Activated gamma-delta T cell treated with Interleukin-2 at 50 U/mL for 16 hours (primary cell): Measurements from ENCODE around the gene TMEM132E.

Experiments used
- DNase-seq: peaks from one replicate; pipeline ENCODE4 v3.0.0-alpha.2; 2020

The TMEM132E gene

DNA sequence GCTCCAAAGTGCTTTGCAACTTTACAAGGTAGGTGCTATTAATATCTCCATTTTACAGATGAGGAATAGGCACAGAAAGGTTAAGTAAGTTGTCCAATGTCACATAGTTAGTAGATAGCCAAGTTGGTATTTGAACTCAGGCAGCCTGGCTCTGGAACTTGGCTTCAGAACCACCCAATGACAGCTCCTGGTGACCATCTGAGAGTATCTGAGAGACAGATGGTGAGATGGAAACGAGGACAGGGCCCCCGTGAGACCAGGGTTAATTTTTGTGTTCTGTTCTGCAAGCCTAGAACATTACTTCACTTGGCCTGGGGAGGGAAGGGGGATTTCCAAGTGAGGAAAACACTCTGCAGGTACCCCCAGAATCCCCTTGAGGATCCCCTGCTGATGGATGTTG lies 9.8 kb upstream of the TMEM132E start:
- DNase-seq = no peak

DNA sequence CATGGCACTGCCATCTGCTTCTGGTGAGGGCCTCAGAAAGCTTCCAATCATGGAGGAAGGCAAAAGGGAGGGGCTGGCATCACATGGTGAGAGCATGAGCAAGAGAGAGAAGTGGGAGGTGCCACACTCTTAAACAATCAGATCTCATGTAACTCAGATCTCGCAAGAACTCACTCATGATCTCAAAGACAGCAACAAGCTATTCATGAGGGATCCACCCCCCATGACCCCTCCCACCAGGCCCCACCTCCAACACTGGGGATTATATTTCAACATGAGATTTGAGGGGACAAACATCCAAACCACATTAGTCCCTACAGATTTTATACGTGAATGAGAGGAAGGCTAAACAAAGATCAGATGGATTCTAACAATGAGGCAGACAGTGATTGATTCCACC lies 8.9 kb upstream of the TMEM132E start:
- DNase-seq = no peak

GRCh38 chr17:34571428-34572130 lies 7.8 kb upstream of the TMEM132E start:
- DNase-seq = no peak

DNA sequence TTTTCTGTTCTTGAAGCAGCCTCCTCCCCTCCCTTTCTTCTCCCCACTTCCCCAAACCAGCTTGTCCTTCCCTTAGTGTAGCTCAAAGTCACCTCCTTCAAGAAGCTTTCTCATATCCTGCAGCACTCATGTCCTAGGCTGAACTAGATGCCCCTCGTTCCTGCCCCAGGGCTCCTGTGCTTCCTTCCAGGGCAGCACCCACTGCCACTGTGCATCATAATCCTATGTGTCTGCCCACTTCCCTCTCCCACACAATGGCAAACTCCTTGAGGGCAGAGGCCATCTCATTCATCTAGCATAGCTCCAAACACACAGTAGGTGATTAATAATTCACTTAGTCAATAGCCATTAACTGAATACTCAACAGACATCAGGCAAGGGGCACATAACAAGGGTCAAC lies 6.9 kb upstream of the TMEM132E start:
- DNase-seq = no peak

GRCh38 chr17:34575182-34575581 lies 4.2 kb upstream of the TMEM132E start:
- no peak for DNase-seq

DNA sequence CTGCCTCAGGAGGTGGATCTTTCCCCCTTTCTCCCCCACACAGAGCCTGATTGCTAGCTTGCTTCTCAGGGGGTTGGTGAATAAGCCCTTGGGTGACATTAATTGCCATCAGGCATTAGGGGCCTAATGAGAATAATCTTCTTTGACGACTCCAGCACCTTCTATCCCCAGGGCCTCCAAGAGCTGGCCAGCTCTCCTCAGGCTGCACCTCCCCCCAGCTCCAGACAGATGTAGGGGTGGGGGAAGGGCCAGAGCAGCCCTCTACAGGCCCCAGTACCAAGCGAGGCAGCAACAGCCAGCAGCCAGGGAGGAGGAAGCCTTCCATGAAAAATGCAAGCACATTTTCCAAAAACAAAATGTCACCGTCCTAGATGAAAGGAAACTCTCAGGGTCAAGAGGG lies 1.4 kb upstream of the TMEM132E start:
- no peak for DNase-seq

DNA sequence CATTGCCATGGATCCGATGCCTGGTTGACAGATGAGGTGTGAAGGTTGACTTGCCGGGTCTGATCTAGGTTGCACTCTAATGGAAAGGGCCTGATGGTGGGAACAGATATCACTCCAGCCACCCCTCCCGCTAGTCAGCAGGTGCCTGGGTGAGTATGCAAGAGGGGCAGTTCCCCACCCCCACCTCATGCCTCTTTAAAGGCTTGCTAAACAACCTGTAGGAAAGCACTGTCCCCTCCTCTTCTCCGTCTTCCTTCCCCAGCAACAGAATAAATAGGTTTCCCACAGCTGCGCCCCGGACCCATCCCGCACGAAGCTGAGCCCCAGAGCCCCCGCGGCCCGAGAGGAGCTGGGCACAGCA lies 746 bp upstream of the TMEM132E start:
- no peak for DNase-seq

DNA sequence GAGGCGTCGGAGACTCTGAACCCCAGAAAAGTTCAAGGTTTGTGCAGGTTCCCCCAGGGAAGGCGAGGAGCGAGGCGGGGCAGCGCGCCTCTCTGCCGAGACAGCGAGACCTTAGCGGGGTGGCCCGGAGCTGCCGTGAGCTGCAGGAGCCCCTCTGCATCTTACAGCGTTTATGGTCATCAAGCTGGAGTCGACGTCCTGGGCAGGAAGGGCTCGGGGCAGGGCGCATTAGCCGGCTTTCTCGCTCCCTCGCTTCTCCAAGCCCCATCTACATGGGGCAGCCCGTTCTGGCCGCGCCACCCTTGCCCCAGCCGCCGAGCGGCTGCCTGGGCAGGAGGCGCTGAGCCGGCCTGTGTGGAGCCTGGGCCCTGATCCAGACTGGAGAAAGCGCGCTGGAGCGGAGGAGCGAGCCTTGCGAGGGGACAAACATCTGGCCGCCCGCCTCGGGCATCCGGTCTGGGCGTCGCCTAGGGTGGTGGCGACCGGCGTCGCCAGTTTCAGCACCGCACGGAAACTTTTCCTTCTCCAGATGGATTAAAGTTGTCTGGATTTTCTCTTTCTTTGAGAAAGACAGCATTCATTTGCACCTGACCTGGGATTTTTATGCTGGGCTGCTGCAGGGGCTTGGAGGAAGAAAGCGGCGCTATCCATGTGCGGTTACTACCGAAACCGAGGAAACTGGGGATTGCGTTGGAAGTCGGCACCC lies 750 bp downstream of the TMEM132E start:
- DNase-seq = no peak

DNA sequence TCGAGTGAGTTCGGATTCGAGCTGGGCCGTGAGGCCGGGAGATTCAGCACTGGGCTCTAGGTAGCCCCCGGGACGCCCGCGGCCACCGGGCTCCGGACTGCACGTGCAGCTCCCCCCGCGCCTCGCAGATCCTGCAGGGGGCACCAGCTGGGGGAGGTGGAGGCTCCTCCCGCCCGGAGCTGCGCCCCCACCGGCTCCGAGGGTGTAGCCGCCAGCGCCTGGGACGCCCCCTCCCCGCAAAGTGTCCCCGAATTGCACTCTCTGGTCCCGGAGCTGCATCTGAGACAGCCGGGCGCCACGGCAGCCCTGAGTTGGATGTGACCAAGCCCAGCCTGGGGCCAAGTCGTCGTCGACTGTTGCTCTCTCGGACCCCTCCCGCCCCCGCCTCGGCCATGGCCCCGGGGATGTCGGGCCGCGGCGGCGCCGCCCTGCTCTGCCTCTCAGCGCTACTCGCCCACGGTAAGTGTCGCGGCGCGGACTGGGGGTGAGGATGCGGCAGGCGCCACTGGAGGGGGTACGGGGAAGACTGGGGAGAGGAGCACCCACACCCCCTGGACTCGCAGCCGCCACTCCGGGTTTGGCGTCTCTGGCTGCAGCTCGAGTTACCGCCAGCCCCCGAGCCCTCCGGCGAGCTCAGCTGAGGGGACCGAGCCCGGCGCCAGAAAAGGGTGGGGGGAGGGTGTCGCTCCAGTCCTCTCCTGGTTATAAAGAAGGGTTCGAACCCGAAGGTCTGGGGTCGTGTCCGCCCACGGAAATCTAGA lies 1.5 kb downstream of the TMEM132E start:
- no peak for DNase-seq

DNA sequence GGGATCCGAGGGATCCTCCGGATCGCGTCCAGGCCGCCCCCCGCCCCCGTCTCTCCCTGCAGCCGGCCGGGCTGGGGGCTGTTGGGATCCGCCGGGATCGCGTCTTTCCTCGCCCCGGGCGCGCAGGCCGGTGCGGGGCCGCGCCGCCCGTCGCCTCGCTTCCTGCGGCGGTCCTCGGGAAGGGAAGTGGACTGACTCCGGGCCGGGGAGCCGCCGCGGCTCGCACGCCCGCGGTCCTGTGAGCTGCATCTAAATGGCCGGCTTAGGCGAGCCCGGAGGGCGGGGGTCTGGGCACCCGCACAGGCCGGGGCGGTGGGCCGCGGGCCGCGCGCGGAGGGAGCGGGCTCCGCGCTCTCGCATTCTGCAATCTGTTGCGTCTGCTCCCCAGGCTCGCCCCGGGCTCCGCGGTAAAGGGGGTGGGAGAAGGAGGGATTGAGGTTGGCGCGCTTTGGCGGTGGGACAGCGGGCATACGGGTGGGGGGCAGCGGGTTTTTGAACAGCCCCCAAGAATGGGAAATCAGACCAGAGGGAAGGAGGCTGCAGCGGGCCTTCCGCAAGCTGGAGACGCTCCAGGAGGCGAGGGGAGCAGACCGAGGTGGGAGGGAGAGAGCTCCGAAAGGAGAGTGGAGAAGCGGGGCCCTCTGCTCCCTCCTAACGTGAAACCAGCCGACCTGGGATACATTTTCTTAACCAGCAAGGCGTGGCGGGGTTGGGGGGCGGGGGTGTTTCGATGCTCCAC lies 2.2 kb downstream of the TMEM132E start:
- DNase-seq = no peak

DNA sequence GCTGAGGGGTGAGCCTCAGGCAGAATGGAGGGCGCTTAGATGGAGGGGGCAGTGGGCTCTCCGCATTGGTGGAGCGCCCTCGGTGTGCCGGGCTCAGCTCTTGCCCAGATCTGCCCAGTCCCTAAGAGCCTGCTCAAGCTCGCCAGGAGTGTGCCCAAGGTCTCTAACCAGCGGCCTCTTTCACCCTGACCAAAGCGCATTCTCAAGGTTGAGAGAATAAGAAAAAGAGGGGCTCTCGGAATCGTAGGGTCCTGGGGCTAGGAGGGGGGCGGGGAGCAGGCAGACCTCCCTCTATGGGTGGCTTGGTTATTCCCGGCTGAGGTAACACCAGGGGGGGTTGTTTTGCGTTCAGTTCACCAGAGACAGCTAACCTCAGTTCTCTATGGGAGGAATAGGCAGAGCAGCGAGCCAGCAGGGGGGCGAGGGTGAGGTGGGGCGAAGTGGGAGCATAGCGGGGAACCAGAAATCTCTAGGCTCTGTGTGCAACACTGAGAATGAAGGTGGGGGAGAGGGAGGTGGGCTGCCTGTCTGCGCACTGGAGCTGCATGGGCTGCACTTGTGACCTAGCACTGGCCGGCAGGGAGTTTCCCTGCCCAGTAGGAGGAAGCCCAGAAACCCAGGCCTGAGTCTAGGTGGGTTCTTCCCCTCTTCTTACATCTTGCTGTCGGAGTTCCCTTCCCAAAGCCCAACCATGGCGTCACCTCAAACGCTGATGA lies 3.0 kb downstream of the TMEM132E start:
- no peak for DNase-seq

DNA sequence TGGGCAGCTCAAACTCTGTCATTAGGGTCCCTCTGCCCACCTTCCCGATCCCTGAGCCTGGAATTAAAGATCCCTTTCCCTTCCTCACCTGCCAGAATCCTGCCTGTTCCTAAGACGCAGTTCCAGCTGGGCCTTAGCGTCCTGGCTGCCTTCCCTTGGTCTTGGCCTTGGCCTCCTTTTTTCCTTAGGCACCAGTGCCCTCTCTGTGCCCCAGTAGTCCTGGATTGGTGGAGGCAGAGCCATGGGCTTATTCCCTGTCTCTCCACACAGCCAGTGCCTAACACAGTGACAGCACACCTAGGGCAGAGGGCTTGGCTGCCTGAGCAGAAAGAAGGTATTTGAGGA lies 3.5 kb downstream of the TMEM132E start:
- no peak for DNase-seq

DNA sequence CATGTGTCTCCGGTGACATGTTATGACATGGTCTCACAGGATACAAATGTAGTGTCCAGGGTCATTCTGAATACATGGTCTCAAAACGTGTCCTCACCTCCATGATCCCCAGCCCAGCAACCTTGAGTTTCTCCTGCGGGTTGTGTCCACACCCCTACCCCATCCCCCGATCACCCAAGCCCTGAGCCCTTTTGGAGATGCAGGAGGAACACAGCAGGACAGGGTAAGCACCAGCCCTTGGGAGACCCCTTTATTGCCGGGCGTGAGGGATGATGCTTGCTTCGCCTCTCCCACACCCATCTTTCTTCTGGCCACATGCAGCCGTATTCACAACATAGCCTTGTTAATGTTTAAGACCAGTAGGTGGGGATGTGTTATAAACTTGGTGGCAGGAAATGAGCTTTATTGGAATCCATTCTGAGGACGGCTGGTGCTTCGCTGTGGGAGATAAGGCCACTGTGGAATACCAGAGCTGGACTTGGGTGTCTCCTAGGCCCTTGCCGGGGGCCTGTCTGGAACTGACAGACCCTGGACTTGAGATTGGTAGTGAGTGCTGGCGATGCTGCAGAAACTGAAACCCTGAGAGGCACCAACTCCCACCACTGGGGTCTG lies 5.5 kb downstream of the TMEM132E start:
- no peak for DNase-seq

- DNase-seq = no peak
Measured at GRCh38 chr17:34586346-34586846, 7.0 kb downstream of the TMEM132E start.

GRCh38 chr17:34588266-34588665 lies 8.9 kb downstream of the TMEM132E start:
- DNase-seq = no peak

- DNase-seq = no peak
Measured at GRCh38 chr17:34589120-34589965, 10.0 kb downstream of the TMEM132E start.

DNA sequence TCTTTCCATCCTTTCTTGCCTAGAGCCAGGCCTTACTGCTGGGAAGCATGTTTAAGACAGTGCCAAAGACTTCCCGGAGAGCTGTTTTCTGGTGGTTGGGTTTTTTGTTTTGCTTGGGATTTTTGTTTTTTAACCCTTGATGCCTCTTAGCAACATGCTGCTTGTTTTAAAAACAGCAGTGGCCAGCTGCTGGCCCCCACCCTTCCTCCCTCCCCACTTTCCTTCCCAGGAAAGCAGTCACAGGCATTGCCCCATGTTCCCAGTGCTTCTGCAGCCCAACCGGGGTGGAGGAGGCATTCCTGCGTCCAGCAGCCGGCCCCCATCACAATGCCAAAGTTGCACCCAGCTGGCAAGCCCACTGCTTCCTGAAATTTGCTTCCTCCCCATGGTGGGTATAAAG lies 12.6 kb downstream of the TMEM132E start:
- DNase-seq = no peak

DNA sequence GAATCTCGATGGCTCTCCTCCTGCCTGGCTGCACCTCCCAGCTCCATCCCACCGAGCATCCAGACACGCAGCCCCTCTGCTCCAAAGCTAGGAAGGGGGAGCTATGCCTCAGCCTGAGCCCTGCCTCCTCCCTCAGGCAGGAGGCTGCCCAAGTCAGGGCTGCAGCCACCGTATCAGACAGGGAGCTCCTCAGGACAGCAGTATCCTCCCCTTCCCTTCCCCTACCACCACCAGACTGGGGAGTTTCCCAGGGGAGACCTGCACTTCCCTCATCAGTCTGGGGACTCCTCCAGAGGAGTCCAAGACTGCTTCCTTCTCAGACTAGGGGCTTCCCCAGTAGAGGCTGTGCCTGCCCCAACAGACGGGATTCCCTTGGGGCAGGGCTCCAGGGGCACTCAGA lies 17.5 kb downstream of the TMEM132E start:
- no peak for DNase-seq

DNA sequence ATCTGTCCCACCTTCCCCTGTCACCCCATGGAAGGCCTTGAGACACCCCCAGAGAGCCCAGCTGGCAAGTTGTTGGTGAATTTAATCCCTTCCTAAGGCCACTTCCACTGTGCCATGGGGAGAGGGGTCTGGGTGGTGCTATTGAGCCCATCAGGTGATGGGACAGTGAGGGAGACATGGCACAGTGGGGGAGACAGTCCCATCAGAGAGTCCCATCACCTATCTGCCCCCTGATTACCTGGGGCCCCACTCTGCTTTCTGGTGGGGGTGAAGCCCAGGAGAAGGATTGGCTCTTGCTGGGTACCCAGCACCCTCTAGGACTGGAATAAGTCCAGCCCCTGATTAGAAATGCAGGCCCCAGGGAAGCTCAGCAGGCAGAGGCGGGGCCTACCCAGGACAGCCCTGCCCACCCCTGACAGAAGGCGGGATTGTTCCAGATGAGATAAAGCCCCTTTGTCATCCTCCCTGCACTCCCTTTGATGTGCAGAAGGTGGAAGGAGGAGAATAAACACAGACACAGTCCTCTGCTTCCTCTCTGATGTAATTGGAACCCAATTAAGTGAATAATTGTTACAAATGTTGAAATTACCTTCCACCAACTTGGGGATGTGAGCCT lies 18.9 kb downstream of the TMEM132E start:
- DNase-seq = no peak

- no peak for DNase-seq
Measured at GRCh38 chr17:34601416-34601815, 22.0 kb downstream of the TMEM132E start.

DNA sequence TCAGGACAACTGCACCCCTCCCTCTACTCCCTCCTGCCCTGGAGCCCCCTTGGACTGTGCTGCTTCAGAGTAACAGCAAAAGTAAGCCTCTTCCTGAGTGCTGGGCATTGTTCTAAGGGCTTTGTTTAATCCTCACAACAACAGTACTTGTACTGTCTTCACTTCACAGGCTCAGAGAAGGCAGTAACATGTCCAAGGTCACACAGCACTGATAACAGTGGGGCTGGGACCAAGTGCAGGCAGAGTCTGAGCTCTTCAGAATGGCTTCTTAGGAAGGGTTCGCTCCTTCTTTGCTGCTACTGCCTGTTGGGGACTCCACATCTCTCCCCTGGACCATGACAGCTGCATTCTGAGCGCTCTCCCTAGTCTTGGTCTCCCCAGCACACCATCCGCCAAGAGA lies 24.6 kb downstream of the TMEM132E start:
- no peak for DNase-seq
